GM23338 (cell line): Measurements from ENCODE around the gene LMO1. TPM values are rescaled to one million over a fixed set of nuclear protein-coding genes. Genes with fewer than 3 reads are reported as not detected.

ENCODE experiments used
- ATAC-seq: fragments of 200-7000 bp; cut with Tn5 transposase; 3 replicates; pipeline ENCODE4 v1.9.1; 2020
- DNase-seq: peaks from one replicate; pipeline ENCODE4 v3.0.0-alpha.2; 2015; ENCODE audit warnings: low spot score
- H2AFZ ChIP-seq: fragments of 200-600 bp; sonication (generic); 2 replicates; pipeline ENCODE4 v1.8.0; 2016; ENCODE audit warnings: antibody characterized with exemption, mild to moderate bottlenecking, moderate library complexity
- H3F3A ChIP-seq: fragments of 200-600 bp; sonication (generic); replicated peaks from 2 replicates; pipeline ENCODE4 v1.8.0; 2017; ENCODE audit warnings: antibody characterized with exemption, mixed run types, low read depth
- H3K27ac ChIP-seq: fragments of 200-600 bp; sonication (generic); 2 replicates; pipeline ENCODE4 v1.6.1; 2016; ENCODE audit warnings: low read depth
- H3K27me3 ChIP-seq: fragments of 200-600 bp; sonication (generic); 2 replicates; pipeline ENCODE4 v1.8.0; 2016; ENCODE audit warnings: mild to moderate bottlenecking, mixed run types, moderate library complexity; ENCODE audit not compliant: insufficient read depth
- H3K36me3 ChIP-seq: fragments of 200-600 bp; sonication (generic); 2 replicates; pipeline ENCODE4 v1.8.0; 2016; ENCODE audit warnings: mild to moderate bottlenecking; ENCODE audit not compliant: insufficient read depth
- H3K4me1 ChIP-seq: fragments of 200-600 bp; sonication (generic); 2 replicates; pipeline ENCODE4 v1.8.0; 2016; ENCODE audit warnings: mild to moderate bottlenecking, moderate library complexity; ENCODE audit not compliant: insufficient read depth
- H3K4me2 ChIP-seq: fragments of 200-600 bp; sonication (generic); 2 replicates; pipeline ENCODE4 v1.7.1; 2017; ENCODE audit warnings: mixed run types
- H3K4me3 ChIP-seq: fragments of 200-600 bp; sonication (generic); 2 replicates; pipeline ENCODE4 v1.6.1; 2016; ENCODE audit warnings: mixed run types
- H3K79me2 ChIP-seq: fragments of 200-600 bp; sonication (generic); replicated peaks from 2 replicates; pipeline ENCODE4 v1.8.0; 2017; ENCODE audit warnings: mild to moderate bottlenecking; ENCODE audit not compliant: insufficient read depth
- H3K9me2 ChIP-seq: fragments of 200-600 bp; sonication (generic); 2 replicates; pipeline ENCODE4 v1.8.0; 2017; ENCODE audit not compliant: insufficient read depth
- H4K20me1 ChIP-seq: fragments of 200-600 bp; sonication (generic); replicated peaks from 2 replicates; pipeline ENCODE4 v1.8.0; 2017; ENCODE audit warnings: mild to moderate bottlenecking; ENCODE audit not compliant: insufficient read depth
- H3K27ac Mint-ChIP-seq: 2 replicates; pipeline ENCODE4 v1.8.0; 2020; ENCODE audit warnings: inconsistent platforms, mild to moderate bottlenecking, moderate library complexity, mixed read lengths
- H3K27me3 Mint-ChIP-seq: 3 replicates; pipeline ENCODE4 v1.8.0; 2022; ENCODE audit warnings: low read depth, mild to moderate bottlenecking, moderate library complexity, mixed read lengths, inconsistent platforms; ENCODE audit not compliant: insufficient read depth, poor library complexity
- H3K36me3 Mint-ChIP-seq: 3 replicates; pipeline ENCODE4 v1.8.0; 2021; ENCODE audit warnings: low read depth, mild to moderate bottlenecking, inconsistent platforms, moderate library complexity, mixed read lengths
- H3K4me1 Mint-ChIP-seq: 3 replicates; pipeline ENCODE4 v1.8.0; 2020; ENCODE audit warnings: mild to moderate bottlenecking, inconsistent platforms, mixed read lengths
- H3K4me3 Mint-ChIP-seq: 3 replicates; pipeline ENCODE4 v1.8.0; 2021; ENCODE audit warnings: moderate library complexity, mild to moderate bottlenecking, inconsistent platforms, mixed read lengths
- H3K9me3 Mint-ChIP-seq: 3 replicates; pipeline ENCODE4 v1.8.0; 2020; ENCODE audit warnings: moderate library complexity, mild to moderate bottlenecking, inconsistent platforms, mixed read lengths
- EZH2 ChIP-seq: fragments of 200-600 bp; sonication (generic); IDR thresholded peaks from one replicate; pipeline ENCODE4 v1.8.0; 2017; ENCODE audit warnings: antibody characterized with exemption, mild to moderate bottlenecking, low read depth; ENCODE audit not compliant: unreplicated experiment
- EZH2phosphoT487 ChIP-seq: fragments of 200-600 bp; sonication (generic); IDR thresholded peaks from one replicate; pipeline ENCODE4 v1.8.1; 2018; ENCODE audit warnings: antibody characterized with exemption; ENCODE audit not compliant: unreplicated experiment
- JUNB ChIP-seq: IDR thresholded peaks from one replicate; pipeline ENCODE4 v1.6.1; 2016; ENCODE audit warnings: antibody characterized with exemption; ENCODE audit not compliant: unreplicated experiment
- NANOG ChIP-seq: IDR thresholded peaks from 2 replicates; pipeline ENCODE4 v1.6.1; 2016; ENCODE audit warnings: antibody characterized with exemption, borderline replicate concordance
- POLR2AphosphoS5 ChIP-seq: IDR thresholded peaks from 2 replicates; pipeline ENCODE4 v1.6.1; 2016; ENCODE audit warnings: antibody characterized with exemption, low read depth
- STAT1 ChIP-seq: IDR thresholded peaks from one replicate; pipeline ENCODE4 v1.6.1; 2016; ENCODE audit warnings: antibody characterized with exemption; ENCODE audit not compliant: unreplicated experiment
- ZNF114 ChIP-seq: fragments of 250-450 bp; sonication (Bioruptor Pico); IDR thresholded peaks from 2 replicates; pipeline ENCODE4 v1.5.0; 2020; ENCODE audit warnings: mild to moderate bottlenecking, moderate library complexity
- ZNF331 ChIP-seq: fragments of 250-450 bp; sonication (Bioruptor Pico); IDR thresholded peaks from 2 replicates; pipeline ENCODE4 v1.5.0; 2020; ENCODE audit warnings: low read depth, mild to moderate bottlenecking, moderate library complexity
- polyA plus RNA-seq: library from polyadenylated mRNA; unstranded; fragments of >200 nt; fragmentation: Nextera tagmentation; extraction: Ambion mirVana; gene quantifications from 2 replicates; pipeline ENCODE4 v1.2.1, GENCODE V29; 2016
- total RNA-seq: library from RNA; depleted of rRNA; stranded (reverse); fragments of >200 nt; shearing (Covaris generic); gene quantifications from 2 replicates; pipeline ENCODE4 v1.2.3, GENCODE V29; 2014
- TF ChIP-seq, protein P1 (sequence below): IDR thresholded peaks from 2 replicates; pipeline ENCODE4 v1.6.1; 2016; ENCODE audit warnings: antibody characterized with exemption
- TF ChIP-seq, protein P2 (sequence below): fragments of 250-450 bp; sonication (Bioruptor Pico); IDR thresholded peaks from 2 replicates; pipeline ENCODE4 v1.5.0; 2020; ENCODE audit warnings: mild to moderate bottlenecking, moderate library complexity
- TF ChIP-seq, protein P3 (sequence below): IDR thresholded peaks from one replicate; pipeline ENCODE4 v1.6.1; 2018; ENCODE audit warnings: antibody characterized with exemption; ENCODE audit not compliant: unreplicated experiment

LMO1 gene
- total and polyA plus RNA-seq, 2 experiments from 2014 or later, result 0.40 TPM; not detected in 1

DNA sequence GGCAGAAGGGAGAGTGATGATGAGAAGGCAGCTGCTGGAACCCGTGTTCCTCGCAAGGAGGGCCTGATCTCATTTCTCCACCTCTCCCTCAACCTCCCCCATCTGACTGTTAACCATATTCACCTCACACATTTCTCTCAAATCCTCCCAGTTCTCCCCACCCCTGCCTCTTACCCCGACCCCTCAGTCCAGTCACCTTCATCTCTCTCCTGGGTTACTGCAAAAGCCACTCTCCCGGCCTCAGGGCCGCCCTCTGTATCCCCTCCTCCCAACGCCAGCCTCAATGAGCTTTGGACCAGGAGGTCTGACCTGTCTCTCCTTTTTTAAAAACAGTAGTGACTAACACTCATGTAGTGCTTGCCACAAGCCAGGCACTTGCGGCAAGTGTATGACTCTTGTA, 29.5 kb upstream of the LMO1 start:
- H3F3A ChIP-seq, result no peaks in the 10 kb centered on the region
- H3K4me1 ChIP-seq, result no peaks in the 10 kb centered on the region
- Mint-ChIP-seq H3K9me3 (no peaks in the 10 kb centered on the region), H3K4me1 (peaks cover 11% of the 10 kb centered on the region), H3K4me3 (no peak overlapping the region), H3K27me3 (peaks cover 7% of the 10 kb centered on the region), H3K36me3 (no peaks in the 10 kb centered on the region), H3K27ac (no peak overlapping the region)
- DNase-seq (no peak), ATAC-seq (no peak)
- H3K79me2 ChIP-seq, result no peaks in the 10 kb centered on the region
- no peak overlapping the region for H3K4me2 ChIP-seq
- H3K9me2 ChIP-seq, result no peaks in the 10 kb centered on the region
- TF ChIP-seq EZH2 (no peak), STAT1 (no peak), POLR2AphosphoS5 (no peak), ZNF114 (CRISPR knock-in tag) (no peak), JUNB (no peak), ZNF331 (CRISPR knock-in tag) (no peak), NANOG (no peak), EZH2phosphoT487 (no peak)
- TF ChIP-seq, protein P1, sequence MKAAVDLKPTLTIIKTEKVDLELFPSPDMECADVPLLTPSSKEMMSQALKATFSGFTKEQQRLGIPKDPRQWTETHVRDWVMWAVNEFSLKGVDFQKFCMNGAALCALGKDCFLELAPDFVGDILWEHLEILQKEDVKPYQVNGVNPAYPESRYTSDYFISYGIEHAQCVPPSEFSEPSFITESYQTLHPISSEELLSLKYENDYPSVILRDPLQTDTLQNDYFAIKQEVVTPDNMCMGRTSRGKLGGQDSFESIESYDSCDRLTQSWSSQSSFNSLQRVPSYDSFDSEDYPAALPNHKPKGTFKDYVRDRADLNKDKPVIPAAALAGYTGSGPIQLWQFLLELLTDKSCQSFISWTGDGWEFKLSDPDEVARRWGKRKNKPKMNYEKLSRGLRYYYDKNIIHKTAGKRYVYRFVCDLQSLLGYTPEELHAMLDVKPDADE, result no peak
- TF ChIP-seq, protein P2, sequence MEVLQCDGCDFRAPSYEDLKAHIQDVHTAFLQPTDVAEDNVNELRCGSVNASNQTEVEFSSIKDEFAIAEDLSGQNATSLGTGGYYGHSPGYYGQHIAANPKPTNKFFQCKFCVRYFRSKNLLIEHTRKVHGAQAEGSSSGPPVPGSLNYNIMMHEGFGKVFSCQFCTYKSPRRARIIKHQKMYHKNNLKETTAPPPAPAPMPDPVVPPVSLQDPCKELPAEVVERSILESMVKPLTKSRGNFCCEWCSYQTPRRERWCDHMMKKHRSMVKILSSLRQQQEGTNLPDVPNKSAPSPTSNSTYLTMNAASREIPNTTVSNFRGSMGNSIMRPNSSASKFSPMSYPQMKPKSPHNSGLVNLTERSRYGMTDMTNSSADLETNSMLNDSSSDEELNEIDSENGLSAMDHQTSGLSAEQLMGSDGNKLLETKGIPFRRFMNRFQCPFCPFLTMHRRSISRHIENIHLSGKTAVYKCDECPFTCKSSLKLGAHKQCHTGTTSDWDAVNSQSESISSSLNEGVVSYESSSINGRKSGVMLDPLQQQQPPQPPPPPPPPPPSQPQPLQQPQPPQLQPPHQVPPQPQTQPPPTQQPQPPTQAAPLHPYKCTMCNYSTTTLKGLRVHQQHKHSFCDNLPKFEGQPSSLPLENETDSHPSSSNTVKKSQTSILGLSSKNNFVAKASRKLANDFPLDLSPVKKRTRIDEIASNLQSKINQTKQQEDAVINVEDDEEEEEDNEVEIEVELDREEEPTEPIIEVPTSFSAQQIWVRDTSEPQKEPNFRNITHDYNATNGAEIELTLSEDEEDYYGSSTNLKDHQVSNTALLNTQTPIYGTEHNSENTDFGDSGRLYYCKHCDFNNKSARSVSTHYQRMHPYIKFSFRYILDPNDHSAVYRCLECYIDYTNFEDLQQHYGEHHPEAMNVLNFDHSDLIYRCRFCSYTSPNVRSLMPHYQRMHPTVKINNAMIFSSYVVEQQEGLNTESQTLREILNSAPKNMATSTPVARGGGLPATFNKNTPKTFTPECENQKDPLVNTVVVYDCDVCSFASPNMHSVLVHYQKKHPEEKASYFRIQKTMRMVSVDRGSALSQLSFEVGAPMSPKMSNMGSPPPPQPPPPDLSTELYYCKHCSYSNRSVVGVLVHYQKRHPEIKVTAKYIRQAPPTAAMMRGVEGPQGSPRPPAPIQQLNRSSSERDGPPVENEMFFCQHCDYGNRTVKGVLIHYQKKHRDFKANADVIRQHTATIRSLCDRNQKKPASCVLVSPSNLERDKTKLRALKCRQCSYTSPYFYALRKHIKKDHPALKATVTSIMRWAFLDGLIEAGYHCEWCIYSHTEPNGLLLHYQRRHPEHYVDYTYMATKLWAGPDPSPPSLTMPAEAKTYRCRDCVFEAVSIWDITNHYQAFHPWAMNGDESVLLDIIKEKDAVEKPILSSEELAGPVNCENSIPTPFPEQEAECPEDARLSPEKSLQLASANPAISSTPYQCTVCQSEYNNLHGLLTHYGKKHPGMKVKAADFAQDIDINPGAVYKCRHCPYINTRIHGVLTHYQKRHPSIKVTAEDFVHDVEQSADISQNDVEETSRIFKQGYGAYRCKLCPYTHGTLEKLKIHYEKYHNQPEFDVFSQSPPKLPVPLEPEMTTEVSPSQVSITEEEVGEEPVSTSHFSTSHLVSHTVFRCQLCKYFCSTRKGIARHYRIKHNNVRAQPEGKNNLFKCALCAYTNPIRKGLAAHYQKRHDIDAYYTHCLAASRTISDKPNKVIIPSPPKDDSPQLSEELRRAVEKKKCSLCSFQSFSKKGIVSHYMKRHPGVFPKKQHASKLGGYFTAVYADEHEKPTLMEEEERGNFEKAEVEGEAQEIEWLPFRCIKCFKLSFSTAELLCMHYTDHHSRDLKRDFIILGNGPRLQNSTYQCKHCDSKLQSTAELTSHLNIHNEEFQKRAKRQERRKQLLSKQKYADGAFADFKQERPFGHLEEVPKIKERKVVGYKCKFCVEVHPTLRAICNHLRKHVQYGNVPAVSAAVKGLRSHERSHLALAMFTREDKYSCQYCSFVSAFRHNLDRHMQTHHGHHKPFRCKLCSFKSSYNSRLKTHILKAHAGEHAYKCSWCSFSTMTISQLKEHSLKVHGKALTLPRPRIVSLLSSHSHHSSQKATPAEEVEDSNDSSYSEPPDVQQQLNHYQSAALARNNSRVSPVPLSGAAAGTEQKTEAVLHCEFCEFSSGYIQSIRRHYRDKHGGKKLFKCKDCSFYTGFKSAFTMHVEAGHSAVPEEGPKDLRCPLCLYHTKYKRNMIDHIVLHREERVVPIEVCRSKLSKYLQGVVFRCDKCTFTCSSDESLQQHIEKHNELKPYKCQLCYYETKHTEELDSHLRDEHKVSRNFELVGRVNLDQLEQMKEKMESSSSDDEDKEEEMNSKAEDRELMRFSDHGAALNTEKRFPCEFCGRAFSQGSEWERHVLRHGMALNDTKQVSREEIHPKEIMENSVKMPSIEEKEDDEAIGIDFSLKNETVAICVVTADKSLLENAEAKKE (CRISPR knock-in tag), result no peak
- TF ChIP-seq, protein P3, sequence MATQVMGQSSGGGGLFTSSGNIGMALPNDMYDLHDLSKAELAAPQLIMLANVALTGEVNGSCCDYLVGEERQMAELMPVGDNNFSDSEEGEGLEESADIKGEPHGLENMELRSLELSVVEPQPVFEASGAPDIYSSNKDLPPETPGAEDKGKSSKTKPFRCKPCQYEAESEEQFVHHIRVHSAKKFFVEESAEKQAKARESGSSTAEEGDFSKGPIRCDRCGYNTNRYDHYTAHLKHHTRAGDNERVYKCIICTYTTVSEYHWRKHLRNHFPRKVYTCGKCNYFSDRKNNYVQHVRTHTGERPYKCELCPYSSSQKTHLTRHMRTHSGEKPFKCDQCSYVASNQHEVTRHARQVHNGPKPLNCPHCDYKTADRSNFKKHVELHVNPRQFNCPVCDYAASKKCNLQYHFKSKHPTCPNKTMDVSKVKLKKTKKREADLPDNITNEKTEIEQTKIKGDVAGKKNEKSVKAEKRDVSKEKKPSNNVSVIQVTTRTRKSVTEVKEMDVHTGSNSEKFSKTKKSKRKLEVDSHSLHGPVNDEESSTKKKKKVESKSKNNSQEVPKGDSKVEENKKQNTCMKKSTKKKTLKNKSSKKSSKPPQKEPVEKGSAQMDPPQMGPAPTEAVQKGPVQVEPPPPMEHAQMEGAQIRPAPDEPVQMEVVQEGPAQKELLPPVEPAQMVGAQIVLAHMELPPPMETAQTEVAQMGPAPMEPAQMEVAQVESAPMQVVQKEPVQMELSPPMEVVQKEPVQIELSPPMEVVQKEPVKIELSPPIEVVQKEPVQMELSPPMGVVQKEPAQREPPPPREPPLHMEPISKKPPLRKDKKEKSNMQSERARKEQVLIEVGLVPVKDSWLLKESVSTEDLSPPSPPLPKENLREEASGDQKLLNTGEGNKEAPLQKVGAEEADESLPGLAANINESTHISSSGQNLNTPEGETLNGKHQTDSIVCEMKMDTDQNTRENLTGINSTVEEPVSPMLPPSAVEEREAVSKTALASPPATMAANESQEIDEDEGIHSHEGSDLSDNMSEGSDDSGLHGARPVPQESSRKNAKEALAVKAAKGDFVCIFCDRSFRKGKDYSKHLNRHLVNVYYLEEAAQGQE, result no peak
- no peaks in the 10 kb centered on the region for H3K36me3 ChIP-seq
- no peak overlapping the region for H2AFZ ChIP-seq
- H3K4me3 ChIP-seq, result no peak overlapping the region
- H3K27me3 ChIP-seq, result no peaks in the 10 kb centered on the region
- H4K20me1 ChIP-seq, result no peaks in the 10 kb centered on the region
- H3K27ac ChIP-seq, result no peak overlapping the region
